Upper lobe of left lung (tissue), 4 donors: ENCODE data around the gene ME1.

ENCODE experiments used
- POLR2A ChIP-seq, 4 donors: fragments of 450-650 bp; IDR thresholded peaks; one replicate each; pipeline ENCODE4 v1.5.1; 2016 to 2017; ENCODE audit warnings: antibody characterized with exemption in 4 of 4, mild to moderate bottlenecking in 2 of 4
- TF ChIP-seq, protein P1 (sequence below), 6 experiments: fragments of 450-650 bp in 4 of 6; fragments of 200-600 bp in 2 of 6; sonication (generic) in 2 of 6; IDR thresholded peaks; one replicate each; pipeline ENCODE4 v1.5.1; 2016 to 2019; ENCODE audit warnings: antibody characterized with exemption in 6 of 6

DNA sequence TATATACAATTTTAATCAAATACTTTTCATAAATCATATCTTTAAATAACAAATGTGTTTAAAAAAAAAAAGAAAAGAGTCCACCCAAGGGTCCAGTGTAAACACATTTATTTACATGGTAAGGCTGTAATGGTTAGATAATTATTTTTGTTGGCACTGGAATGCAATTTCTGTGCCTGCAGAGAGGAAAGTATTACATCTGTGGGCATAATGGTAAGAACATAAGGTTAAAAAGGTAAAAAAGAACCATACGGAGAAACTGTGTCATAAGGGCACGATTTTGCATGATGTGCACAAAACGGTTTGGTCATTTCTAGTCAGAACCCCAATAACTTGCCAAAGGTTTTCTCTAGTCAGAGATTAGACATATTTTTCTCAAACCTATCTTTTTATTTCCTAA, 183.4 kb downstream of the ME1 start:
- TF ChIP-seq POLR2A (IDR thresholded peaks at IDR 0.05), result no peak
- TF ChIP-seq, protein P1, sequence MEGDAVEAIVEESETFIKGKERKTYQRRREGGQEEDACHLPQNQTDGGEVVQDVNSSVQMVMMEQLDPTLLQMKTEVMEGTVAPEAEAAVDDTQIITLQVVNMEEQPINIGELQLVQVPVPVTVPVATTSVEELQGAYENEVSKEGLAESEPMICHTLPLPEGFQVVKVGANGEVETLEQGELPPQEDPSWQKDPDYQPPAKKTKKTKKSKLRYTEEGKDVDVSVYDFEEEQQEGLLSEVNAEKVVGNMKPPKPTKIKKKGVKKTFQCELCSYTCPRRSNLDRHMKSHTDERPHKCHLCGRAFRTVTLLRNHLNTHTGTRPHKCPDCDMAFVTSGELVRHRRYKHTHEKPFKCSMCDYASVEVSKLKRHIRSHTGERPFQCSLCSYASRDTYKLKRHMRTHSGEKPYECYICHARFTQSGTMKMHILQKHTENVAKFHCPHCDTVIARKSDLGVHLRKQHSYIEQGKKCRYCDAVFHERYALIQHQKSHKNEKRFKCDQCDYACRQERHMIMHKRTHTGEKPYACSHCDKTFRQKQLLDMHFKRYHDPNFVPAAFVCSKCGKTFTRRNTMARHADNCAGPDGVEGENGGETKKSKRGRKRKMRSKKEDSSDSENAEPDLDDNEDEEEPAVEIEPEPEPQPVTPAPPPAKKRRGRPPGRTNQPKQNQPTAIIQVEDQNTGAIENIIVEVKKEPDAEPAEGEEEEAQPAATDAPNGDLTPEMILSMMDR (IDR thresholded peaks at IDR 0.05), result no peak
